Measurements from ENCODE around the gene RNF6. TPM values are rescaled to one million over a fixed set of nuclear protein-coding genes. Genes with fewer than 3 reads are reported as not detected.

The RNF6 gene
- total RNA-seq, 1 experiment from 2014 or later: 33.2 TPM

GRCh38 chr13:26262156-26262555, 40.0 kb upstream of the RNF6 start:
- RAD21 ChIA-PET (ENCODE audit: low non-redundant PET in 1 of 2, low total read pairs in 2 of 2, uncharacterized antibody in 2 of 2, unreplicated experiment in 2 of 2): no interaction called here
- Histone ChIP-seq H3K4me3 (replicated peaks in 1 of 2; ENCODE audit: low read depth in 1 of 2, low read length in 2 of 2) (no peak overlapping the region), H4K20me1 (ENCODE audit: insufficient read depth) (peaks cover 4% of the 10 kb centered on the region; the same call in 1 of the 2 replicates), H3K4me2 (ENCODE audit: low read length) (no peak overlapping the region), H3K27me3 (ENCODE audit: insufficient read depth, low read length) (no peaks in the 10 kb centered on the region), H3K79me2 (ENCODE audit: insufficient read depth, low read length) (peaks cover 94% of the 10 kb centered on the region), H3K9me3 (ENCODE audit: control insufficient read depth in 1 of 2, insufficient read depth in 1 of 2, low read depth in 1 of 2, low read length in 2 of 2) (no peaks in the 10 kb centered on the region), H3K27ac (ENCODE audit: low read depth, low read length) (no peak overlapping the region), H3K36me3 (ENCODE audit: control insufficient read depth in 1 of 2, insufficient read depth in 2 of 2, low read length in 2 of 2) (no peaks in the 10 kb centered on the region), H3K9ac (ENCODE audit: low read length) (no peak overlapping the region), H3K9me2 (ENCODE audit: insufficient read depth) (no peaks in the 10 kb centered on the region), H2AFZ (ENCODE audit: low read depth, low read length, poor library complexity, severe bottlenecking) (no peak overlapping the region), H3K4me1 (ENCODE audit: control insufficient read depth in 1 of 2, insufficient read depth in 2 of 2, low read length in 2 of 2) (no peaks in the 10 kb centered on the region)
- POLR2A ChIA-PET: no interaction called here
- DNase-seq (ENCODE audit: low read depth, low spot score) (no peak), ATAC-seq (no peak)
- CTCF ChIA-PET: no interaction called here
- no TSS peak for BruUV-seq (replicated peaks)
- intact Hi-C loops (cut with micrococcal nuclease): no loop called here
- TF ChIP-seq ZFX (IDR thresholded peaks at IDR 0.05) (no peak), ZBTB33 (IDR thresholded peaks at IDR 0.05; ENCODE audit: extremely low read depth, insufficient replicate concordance, low read length) (no peak), ATF3 (IDR thresholded peaks at IDR 0.05) (no peak), POLR2AphosphoS5 (IDR thresholded peaks at IDR 0.05; ENCODE audit: low read depth, low read length) (no peak), TCF7L2 (IDR thresholded peaks at IDR 0.05; ENCODE audit: borderline replicate concordance, extremely low read depth, insufficient read depth, insufficient read length) (no peak), JUND (IDR thresholded peaks at IDR 0.05) (no peak), CTCF (IDR thresholded peaks at IDR 0.05 in 2 of 3, conservative IDR thresholded peaks at IDR 0.05 in 1 of 3; ENCODE audit: borderline replicate concordance in 1 of 3, insufficient read depth in 1 of 3, low read depth in 2 of 3, low read length in 2 of 3) (no peak), EZH2 (IDR thresholded peaks at IDR 0.05) (no peak), CEBPB (IDR thresholded peaks at IDR 0.05; ENCODE audit: low read depth) (no peak), MAX (IDR thresholded peaks at IDR 0.05) (no peak), SRF (IDR thresholded peaks at IDR 0.05; ENCODE audit: low read depth) (no peak), EZH2phosphoT487 (IDR thresholded peaks at IDR 0.05; ENCODE audit: borderline replicate concordance) (no peak), POLR2A (IDR thresholded peaks at IDR 0.05; ENCODE audit: borderline replicate concordance, extremely low read depth, insufficient read depth, insufficient read length) (no peak), REST (IDR thresholded peaks at IDR 0.05; ENCODE audit: low read depth) (no peak)
